HepG2 (cell line): ENCODE measurements around the gene DHRS11. TPM values are rescaled to one million over a fixed set of nuclear protein-coding genes. Genes with fewer than 3 reads are reported as not detected.

Source experiments
- ATAC-seq: fragments of 200-7000 bp; cut with Tn5 transposase; 3 replicates; pipeline ENCODE4 v1.9.1; 2020; ENCODE audit warnings: mild to moderate bottlenecking, moderate library complexity
- BruUV-seq: library from RNA; stranded (reverse); fragments of 400-500 nt; replicated peaks from 2 replicates; lab custom pipeline; 2021; lab: Mats Ljungman, UMichigan
- CTCF ChIA-PET: fragments of 300-600 bp; formaldehyde crosslinking; extraction: SDS; loops from one replicate; lab custom pipeline; 2021; ENCODE audit warnings: low total read pairs, inconsistent platforms, low intra/inter-chr PET ratio; lab: Yijun Ruan, JAX
- POLR2A ChIA-PET: fragments of 350-600 bp; sonication (Branson Sonifier 250); formaldehyde crosslinking; loops from one replicate; lab custom pipeline; 2020; ENCODE audit warnings: antibody characterized with exemption, inconsistent platforms; lab: Yijun Ruan, JAX
- DNase-seq: peaks from one replicate; pipeline ENCODE4 v3.0.0-alpha.2; 2015; ENCODE audit warnings: low spot score
- FAIRE-seq: peaks from 3 replicates; lab custom pipeline; 2011; peaks lifted over from hg19 to GRCh38; lab: Jason Lieb, UNC
- H2AFZ ChIP-seq: one replicate; pipeline ENCODE4 v1.6.1; 2011; ENCODE audit warnings: low read length, inconsistent platforms
- H3K27ac ChIP-seq: fragments of 300-600 bp; 3 replicates; pipeline ENCODE4 v1.8.0; 2011; ENCODE audit warnings: mixed run types, mild to moderate bottlenecking, mixed read lengths, low read length, inconsistent platforms; ENCODE audit not compliant: insufficient read depth; ENCODE audit errors: extremely low read length
- H3K27me3 ChIP-seq, 2 experiments: fragments of 200-600 bp in 1 of 2; 2 replicates in 1 of 2; 3 replicates in 1 of 2; pipeline versions ENCODE4 v1.6.0 to v1.8.0; 2011; ENCODE audit warnings: low read length in 2 of 2, mild to moderate bottlenecking in 2 of 2, moderate library complexity in 2 of 2, inconsistent platforms in 1 of 2; ENCODE audit not compliant: insufficient read depth in 2 of 2, control insufficient read depth in 1 of 2
- H3K36me3 ChIP-seq, 2 experiments: fragments of 200-600 bp in 1 of 2; replicated peaks in 1 of 2; 2 replicates in 1 of 2; 3 replicates in 1 of 2; pipeline versions ENCODE4 v1.5.1 to v1.8.0; 2011; ENCODE audit warnings: low read length in 2 of 2, inconsistent platforms in 1 of 2; ENCODE audit not compliant: insufficient read depth in 2 of 2, control insufficient read depth in 1 of 2
- H3K4me1 ChIP-seq: 2 replicates; pipeline ENCODE4 v1.5.1; 2012; ENCODE audit warnings: low read length, inconsistent platforms; ENCODE audit not compliant: insufficient read depth
- H3K4me2 ChIP-seq: 2 replicates; pipeline ENCODE4 v1.6.0; 2011; ENCODE audit warnings: low read depth, low read length, inconsistent platforms
- H3K4me3 ChIP-seq, 3 experiments: fragments of 200-600 bp in 1 of 3; sonication (generic), shearing (Covaris generic) in 1 of 3; replicated peaks in 1 of 3; 2 replicates each; pipeline ENCODE4 v1.5.1; 2011 to 2016; ENCODE audit warnings: low read length in 3 of 3, inconsistent platforms in 2 of 3, low read depth in 2 of 3, mild to moderate bottlenecking in 2 of 3, control low read depth in 1 of 3, mixed read lengths in 1 of 3; ENCODE audit not compliant: insufficient read depth in 1 of 3
- H3K79me2 ChIP-seq: one replicate; pipeline ENCODE4 v1.6.1; 2011; ENCODE audit warnings: low read length, inconsistent platforms; ENCODE audit not compliant: insufficient read depth
- H3K9ac ChIP-seq: 2 replicates; pipeline ENCODE4 v1.6.0; 2011; ENCODE audit warnings: mild to moderate bottlenecking, low read depth, low read length, inconsistent platforms; ENCODE audit not compliant: insufficient read depth
- H3K9me3 ChIP-seq: 2 replicates; pipeline ENCODE4 v1.5.1; 2012; ENCODE audit warnings: mild to moderate bottlenecking, low read length
- H4K20me1 ChIP-seq: 2 replicates; pipeline ENCODE4 v1.6.0; 2011; ENCODE audit warnings: inconsistent platforms, mild to moderate bottlenecking, low read length, moderate library complexity; ENCODE audit not compliant: insufficient read depth
- AGO2 ChIP-seq: fragments of 200-400 bp; formaldehyde crosslinking; optimal IDR thresholded peaks from 2 replicates; pipeline ENCODE3; 2017; ENCODE audit warnings: mild to moderate bottlenecking, low read depth, low read length, moderate library complexity
- HNRNPH1 ChIP-seq: fragments of 200-400 bp; formaldehyde crosslinking; optimal IDR thresholded peaks from 2 replicates; pipeline ENCODE3; 2017; ENCODE audit warnings: mild to moderate bottlenecking, low read depth, low read length
- KLF13 ChIP-seq: sonication (generic); formaldehyde crosslinking; IDR thresholded peaks from 2 replicates; pipeline ENCODE4 v1.4.0; 2020; ENCODE audit warnings: mild to moderate bottlenecking, missing genetic modification reagents
- NFATC3 ChIP-seq: sonication (generic); formaldehyde crosslinking; IDR thresholded peaks from 2 replicates; pipeline ENCODE4 v1.5.1; 2020; ENCODE audit warnings: mild to moderate bottlenecking, missing genetic modification reagents
- NR1H2 ChIP-seq: sonication (generic); formaldehyde crosslinking; IDR thresholded peaks from 2 replicates; pipeline ENCODE4 v1.8.1; 2022; ENCODE audit warnings: low read depth, missing genetic modification reagents, borderline replicate concordance
- ZNF274 ChIP-seq: sonication (generic); formaldehyde crosslinking; IDR thresholded peaks from 2 replicates; pipeline ENCODE4 v1.5.1; 2020; ENCODE audit warnings: mild to moderate bottlenecking, missing genetic modification reagents
- WGBS: methylation state at CpG from one replicate; pipeline ENCODE4 v1.1.6; 2017; ENCODE audit warnings: low lambda C conversion rate; 5-methylcytosine and 5-hydroxymethylcytosine counted together
- in situ Hi-C: cut with HindIII; loops from 2 replicates; pipeline ENCODE4 v1.10.0; 2017; ENCODE audit warnings: low pct_unique_long_range_greater_than_20kb; ENCODE audit not compliant: extremely low pct_ligation_motif_present
- intact Hi-C: fragments of 100-400 bp; cut with micrococcal nuclease; formaldehyde crosslinking; loops from one replicate; pipeline ENCODE4 v1.10.0; 2022; ENCODE audit not compliant: unreplicated experiment
- polyA plus RNA-seq, 8 experiments: library from polyadenylated mRNA; depleted of rRNA in 3 of 8; stranded (reverse) in 7 of 8; unstranded in 1 of 8; fragments of >200 nt; fragmentation: Illumina TruSeq in 4 of 8; extraction: Trizol in 4 of 8; gene quantifications; 2 replicates each; pipeline versions ENCODE4 v1.2.1 to v1.2.3, GENCODE V29; 2011 to 2016; ENCODE audit warnings: low read depth in 4 of 8, missing spikeins in 1 of 8, mixed read lengths in 1 of 8; ENCODE audit not compliant: insufficient read depth in 1 of 8
- total RNA-seq, 5 experiments: library from RNA; depleted of rRNA; stranded (reverse); fragments of >200 nt; fragmentation: Illumina TruSeq; extraction: Trizol; gene quantifications; 2 replicates each; pipeline ENCODE4 v1.2.3, GENCODE V29; 2016; ENCODE audit warnings: low read depth in 1 of 5
- TF ChIP-seq, protein P1 (sequence below): sonication (generic); formaldehyde crosslinking; IDR thresholded peaks from 2 replicates; pipeline ENCODE4 v1.4.0; 2020; ENCODE audit warnings: missing genetic modification reagents

DHRS11 gene
- total and polyA plus RNA-seq, 2 of the 13 experiments (the other 11 are each of a cell fraction or from before 2014, with no cell fraction given) = 28.4 to 41.9 TPM

DNA sequence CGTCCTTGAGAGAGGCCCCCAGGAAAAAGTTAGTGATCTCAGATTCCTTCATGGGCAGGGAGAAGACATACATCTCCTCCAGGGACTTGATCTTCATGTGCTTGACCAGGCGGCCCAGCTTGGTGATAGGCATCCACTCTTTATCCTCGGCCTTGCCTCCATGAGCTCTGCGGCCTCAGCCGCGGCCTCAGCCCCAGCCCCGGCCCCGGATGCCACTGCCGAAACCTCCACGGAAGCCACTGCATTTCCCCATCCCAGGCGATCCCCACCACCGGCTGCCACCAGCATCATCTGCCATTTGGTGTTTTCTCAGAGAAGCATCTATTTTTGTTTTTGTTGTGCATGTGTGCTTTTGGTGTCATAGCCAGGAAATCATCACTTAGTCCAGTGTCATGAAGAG is 16.7 kb upstream of the DHRS11 start:
- peaks cover 24% of the 10 kb centered on the region for H3K79me2 ChIP-seq
- POLR2A ChIA-PET = no interaction called here
- no peaks in the 10 kb centered on the region for H3K4me1 ChIP-seq
- no peak overlapping the region for H3K27ac ChIP-seq
- intact Hi-C loops = no loop called here
- no peak overlapping the region for H3K9ac ChIP-seq
- no peak overlapping the region for H3K4me3 ChIP-seq
- no peak overlapping the region for H3K4me2 ChIP-seq
- peaks cover 7% of the 10 kb centered on the region; the same call in 1 of the 2 replicates for H4K20me1 ChIP-seq
- peaks cover 11 to 68% of the 10 kb centered on the region in 2 experiments for H3K36me3 ChIP-seq
- DNase-seq (no peak), FAIRE-seq (no peak), ATAC-seq (no peak)
- WGBS = 98% methylated on average over 10 of the region's 12 CpGs
- no TSS peak for BruUV-seq
- H3K27me3 ChIP-seq = no peaks in the 10 kb centered on the region
- H2AFZ ChIP-seq = no peak overlapping the region
- TF ChIP-seq AGO2 (peak; percentile 61), NFATC3 (no peak), HNRNPH1 (no peak)
- in situ Hi-C loops = no loop called here
- no peaks in the 10 kb centered on the region for H3K9me3 ChIP-seq
- CTCF ChIA-PET = no interaction called here

DNA sequence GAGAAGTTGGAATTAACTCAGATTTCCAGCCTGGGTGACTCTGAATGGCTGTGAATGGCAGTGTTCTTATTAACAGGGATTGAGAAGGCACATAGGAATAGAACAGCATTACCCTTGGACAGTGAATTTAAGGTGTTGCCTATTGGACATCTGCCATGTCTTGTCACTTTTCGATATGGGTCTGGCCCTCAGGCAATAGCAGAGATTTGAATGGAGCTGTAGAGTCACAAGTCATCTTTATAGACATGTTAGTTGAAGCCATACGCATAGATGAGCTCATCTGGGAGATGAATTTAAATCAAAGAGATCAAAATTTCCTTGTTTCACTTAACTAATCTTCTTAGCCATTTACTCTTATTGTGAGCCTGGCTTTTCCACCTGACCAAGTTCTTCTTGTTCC is 14.9 kb upstream of the DHRS11 start:
- no peak for DNase-seq
- ChIA-PET POLR2A (no interaction called here), CTCF (no interaction called here)
- Histone ChIP-seq H3K4me1 (no peaks in the 10 kb centered on the region), H3K9ac (no peak overlapping the region), H3K79me2 (peaks cover 24% of the 10 kb centered on the region), H3K9me3 (no peaks in the 10 kb centered on the region), H2AFZ (no peak overlapping the region), H3K36me3 (peaks cover 18 to 71% of the 10 kb centered on the region in 2 experiments), H3K27me3 (no peaks in the 10 kb centered on the region), H4K20me1 (peaks cover 7% of the 10 kb centered on the region; the same call in 1 of the 2 replicates), H3K4me2 (no peak overlapping the region), H3K27ac (no peak overlapping the region), H3K4me3 (no peak overlapping the region)
- ATAC-seq = no peak
- no peak for FAIRE-seq
- in situ Hi-C loops = no loop called here
- no TSS peak for BruUV-seq
- WGBS = 97% methylated on average over 2 of the region's 2 CpGs
- TF ChIP-seq, protein P1, sequence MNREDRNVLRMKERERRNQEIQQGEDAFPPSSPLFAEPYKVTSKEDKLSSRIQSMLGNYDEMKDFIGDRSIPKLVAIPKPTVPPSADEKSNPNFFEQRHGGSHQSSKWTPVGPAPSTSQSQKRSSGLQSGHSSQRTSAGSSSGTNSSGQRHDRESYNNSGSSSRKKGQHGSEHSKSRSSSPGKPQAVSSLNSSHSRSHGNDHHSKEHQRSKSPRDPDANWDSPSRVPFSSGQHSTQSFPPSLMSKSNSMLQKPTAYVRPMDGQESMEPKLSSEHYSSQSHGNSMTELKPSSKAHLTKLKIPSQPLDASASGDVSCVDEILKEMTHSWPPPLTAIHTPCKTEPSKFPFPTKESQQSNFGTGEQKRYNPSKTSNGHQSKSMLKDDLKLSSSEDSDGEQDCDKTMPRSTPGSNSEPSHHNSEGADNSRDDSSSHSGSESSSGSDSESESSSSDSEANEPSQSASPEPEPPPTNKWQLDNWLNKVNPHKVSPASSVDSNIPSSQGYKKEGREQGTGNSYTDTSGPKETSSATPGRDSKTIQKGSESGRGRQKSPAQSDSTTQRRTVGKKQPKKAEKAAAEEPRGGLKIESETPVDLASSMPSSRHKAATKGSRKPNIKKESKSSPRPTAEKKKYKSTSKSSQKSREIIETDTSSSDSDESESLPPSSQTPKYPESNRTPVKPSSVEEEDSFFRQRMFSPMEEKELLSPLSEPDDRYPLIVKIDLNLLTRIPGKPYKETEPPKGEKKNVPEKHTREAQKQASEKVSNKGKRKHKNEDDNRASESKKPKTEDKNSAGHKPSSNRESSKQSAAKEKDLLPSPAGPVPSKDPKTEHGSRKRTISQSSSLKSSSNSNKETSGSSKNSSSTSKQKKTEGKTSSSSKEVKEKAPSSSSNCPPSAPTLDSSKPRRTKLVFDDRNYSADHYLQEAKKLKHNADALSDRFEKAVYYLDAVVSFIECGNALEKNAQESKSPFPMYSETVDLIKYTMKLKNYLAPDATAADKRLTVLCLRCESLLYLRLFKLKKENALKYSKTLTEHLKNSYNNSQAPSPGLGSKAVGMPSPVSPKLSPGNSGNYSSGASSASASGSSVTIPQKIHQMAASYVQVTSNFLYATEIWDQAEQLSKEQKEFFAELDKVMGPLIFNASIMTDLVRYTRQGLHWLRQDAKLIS (CRISPR knock-in tag) = no peak
- TF ChIP-seq ZNF274 (CRISPR knock-in tag) = no peak
- TF ChIP-seq KLF13 = no peak
- TF ChIP-seq NR1H2 (CRISPR knock-in tag) = no peak
- intact Hi-C loops = no loop called here
